ENCODE results near the gene JAK1.

Gene JAK1

GRCh38 chr1:64944913-64945312, 21.4 kb downstream of the JAK1 start:
- Histone ChIP-seq H3K27me3 (no peaks in the 10 kb centered on the region), H3K27ac (no peak overlapping the region), H3K36me3 (no peaks in the 10 kb centered on the region), H3K4me1 (peaks cover 0 to 38% (median 3%) of the 10 kb centered on the region in 4 donors), H3K4me3 (no peak overlapping the region), H3K9me3 (no peaks in the 10 kb centered on the region)
- intact Hi-C loops (cut with DNase I; ENCODE audit: low total_unique reads) = no loop called here
- DNase-seq = no peak
- no peak for TF ChIP-seq CTCF (IDR thresholded peaks at IDR 0.05)

GRCh38 chr1:64942675-64943074, 23.7 kb downstream of the JAK1 start:
- no peak overlapping the region for H3K27ac ChIP-seq
- H3K27me3 ChIP-seq = no peaks in the 10 kb centered on the region
- intact Hi-C loops (cut with DNase I; ENCODE audit: low total_unique reads) = no loop called here
- no peaks in the 10 kb centered on the region for H3K36me3 ChIP-seq
- H3K4me1 ChIP-seq = peaks cover 0 to 26% (median 3%) of the 10 kb centered on the region in 4 donors
- DNase-seq = no peak
- H3K4me3 ChIP-seq = no peak overlapping the region
- H3K9me3 ChIP-seq = no peaks in the 10 kb centered on the region
- no peak for TF ChIP-seq CTCF (IDR thresholded peaks at IDR 0.05)

- intact Hi-C loops (cut with DNase I; ENCODE audit: low total_unique reads) = no loop called here
- Histone ChIP-seq H3K4me1 (peaks cover 0 to 28% (median 4%) of the 10 kb centered on the region in 4 donors), H3K4me3 (no peak overlapping the region), H3K36me3 (no peaks in the 10 kb centered on the region), H3K27ac (no peak overlapping the region), H3K9me3 (no peaks in the 10 kb centered on the region), H3K27me3 (no peaks in the 10 kb centered on the region)
- no peak for DNase-seq
- no peak for TF ChIP-seq CTCF (IDR thresholded peaks at IDR 0.05)
These were observed 24.2 kb downstream of the JAK1 start for GRCh38 chr1:64942118-64942517.

GRCh38 chr1:64941461-64942117, 24.8 kb downstream of the JAK1 start:
- no peak for TF ChIP-seq CTCF (IDR thresholded peaks at IDR 0.05)
- no peak overlapping the region for H3K4me3 ChIP-seq
- H3K27ac ChIP-seq = no peak overlapping the region
- no peaks in the 10 kb centered on the region for H3K27me3 ChIP-seq
- DNase-seq = no peak
- H3K9me3 ChIP-seq = no peaks in the 10 kb centered on the region
- peaks cover 0 to 33% (median 7%) of the 10 kb centered on the region in 4 donors for H3K4me1 ChIP-seq
- intact Hi-C loops (cut with DNase I; ENCODE audit: low total_unique reads) = no loop called here
- no peaks in the 10 kb centered on the region for H3K36me3 ChIP-seq

- Histone ChIP-seq H3K9me3 (no peaks in the 10 kb centered on the region), H3K27ac (no peak overlapping the region), H3K4me1 (peaks cover 0 to 45% (median 8%) of the 10 kb centered on the region in 4 donors), H3K27me3 (no peaks in the 10 kb centered on the region), H3K4me3 (no peak overlapping the region), H3K36me3 (no peaks in the 10 kb centered on the region)
- DNase-seq = no peak
- no peak for TF ChIP-seq CTCF (IDR thresholded peaks at IDR 0.05)
- intact Hi-C loops (cut with DNase I; ENCODE audit: low total_unique reads) = no loop called here
These were observed 26.3 kb downstream of the JAK1 start for GRCh38 chr1:64940025-64940424.

- no peak for DNase-seq
- no peak for TF ChIP-seq CTCF (IDR thresholded peaks at IDR 0.05)
- Histone ChIP-seq H3K36me3 (no peaks in the 10 kb centered on the region), H3K9me3 (no peaks in the 10 kb centered on the region), H3K4me3 (no peak overlapping the region), H3K4me1 (peaks cover 0 to 55% (median 17%) of the 10 kb centered on the region in 4 donors), H3K27me3 (no peaks in the 10 kb centered on the region), H3K27ac (no peak overlapping the region)
- intact Hi-C loops (cut with DNase I; ENCODE audit: low total_unique reads) = no loop called here
These were observed 27.4 kb downstream of the JAK1 start for GRCh38 chr1:64938991-64939390.

Measured in tibial artery (tissue), 4 donors.